Measurements from ENCODE around the gene NRARP. TPM values are rescaled to one million over a fixed set of nuclear protein-coding genes. Genes with fewer than 3 reads are reported as not detected.
A peak's percentile ranks its signal among the peaks of the same experiment; 100 is the strongest.

NRARP gene
- total and polyA plus RNA-seq, 2 of the 8 experiments (the other 6 are each of a cell fraction or from before 2014, with no cell fraction given): 32.5 to 37.2 TPM

DNA sequence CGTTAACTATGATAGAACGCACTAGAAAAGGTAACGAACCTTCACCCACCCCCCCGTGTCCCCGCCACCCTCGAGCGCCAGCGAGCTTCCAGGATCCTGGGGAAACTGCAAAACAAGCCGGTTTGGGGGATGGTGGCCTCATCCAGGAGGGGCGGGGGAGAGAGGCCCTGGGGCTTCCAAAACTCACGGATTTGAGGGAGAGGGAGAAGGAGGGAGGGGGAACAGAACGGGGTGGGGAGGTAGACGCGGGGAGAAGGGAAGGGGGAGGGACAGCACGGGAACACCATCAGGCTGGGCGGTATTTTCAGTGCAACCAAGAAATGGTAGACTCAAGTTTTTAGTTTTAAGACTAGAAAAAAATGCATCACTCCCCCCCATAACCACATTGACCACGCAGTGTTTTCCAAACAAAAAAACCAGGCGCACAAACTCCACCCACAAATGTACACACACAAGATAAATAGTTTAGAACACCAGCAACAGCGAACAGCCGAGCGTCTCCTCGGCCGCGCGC is 1.4 kb downstream of the NRARP start:
- no peak overlapping the region for H3K14ac ChIP-seq (ENCODE audit: insufficient read length)
- H3K36me3 ChIP-seq (ENCODE audit: control insufficient read depth in 2 of 4, insufficient read depth in 4 of 4, low read length in 3 of 4): no peaks in the 10 kb centered on the region
- H2AK5ac ChIP-seq (ENCODE audit: low read depth, low read length): no peak overlapping the region
- peak overlapping the region; percentile 71 for H3K18ac ChIP-seq (ENCODE audit: extremely low read depth, low read length)
- H3K79me1 ChIP-seq (ENCODE audit: low read depth, low read length): peaks cover 3% of the 10 kb centered on the region
- FAIRE-seq (no peak), DNase-seq (ENCODE audit: low read depth in 1 of 2, low spot score in 2 of 2) (peak in 1 of 2 experiments; percentile 58)
- H2BK12ac ChIP-seq (ENCODE audit: low read depth, low read length): no peak overlapping the region
- peaks cover 0 to 28% (median 12%) of the 10 kb centered on the region in 4 experiments; a peak in 5 of 7 replicates for H3K27me3 ChIP-seq (replicated peaks in 1 of 4; ENCODE audit: control insufficient read depth in 3 of 4, extremely low read depth in 1 of 4, insufficient read depth in 3 of 4, low read length in 3 of 4)
- CTCF ChIA-PET (ENCODE audit: partially characterized antibody): interaction anchor here (1.4 to 4.7 kb wide), 4 partner anchors 14 to 108 kb away, joined by 4 to 55 read pairs (median 5); no protein-coding TSS in a partner anchor
- H4K5ac ChIP-seq (ENCODE audit: insufficient read length, low read depth, low read length): no peak overlapping the region
- H3K79me2 ChIP-seq (ENCODE audit: control insufficient read depth in 1 of 2, insufficient read depth in 2 of 2, low read length in 2 of 2): peaks cover 0 to 3% of the 10 kb centered on the region in 2 experiments; a peak in 1 of 4 replicates
- no peak overlapping the region for H3K4ac ChIP-seq (replicated peaks; ENCODE audit: insufficient read length, low read depth, low read length)
- peaks cover 3 to 54% (median 47%) of the 10 kb centered on the region in 4 experiments for H3K4me1 ChIP-seq (replicated peaks in 1 of 4; ENCODE audit: control insufficient read depth in 3 of 4, insufficient read depth in 4 of 4, low read length in 3 of 4)
- no peak overlapping the region for H2AFZ ChIP-seq (ENCODE audit: low read length)
- H2BK5ac ChIP-seq (ENCODE audit: low read depth, low read length): no peak overlapping the region
- H3K9ac ChIP-seq (replicated peaks in 1 of 4; ENCODE audit: extremely low read depth in 1 of 4, low read depth in 3 of 4, low read length in 3 of 4): peak overlapping the region in 3 of 4 experiments; percentile 60 to 68 (median 61); a peak in 4 of 7 replicates
- peaks cover 3 to 11% of the 10 kb centered on the region in 2 experiments for H4K20me1 ChIP-seq (replicated peaks in 1 of 2; ENCODE audit: control insufficient read depth in 1 of 2, insufficient read depth in 2 of 2, low read length in 2 of 2)
- H3K23me2 ChIP-seq (ENCODE audit: low read depth, low read length): peaks cover 13% of the 10 kb centered on the region
- no peaks in the 10 kb centered on the region for H3K9me3 ChIP-seq (ENCODE audit: insufficient read depth in 2 of 2, low read depth in 1 of 2, low read length in 1 of 2)
- POLR2A ChIA-PET (ENCODE audit: partially characterized antibody): interaction anchor here (0.6 to 10.0 kb wide), 11 partner anchors 14 to 162 kb away, joined by 3 to 129 read pairs (median 5); partner anchors contain the start of gene TOR4A
- 0 out of 2 replicates have a peak overlapping the region, but pooled peaks have one; percentile 33 for H3K27ac ChIP-seq (ENCODE audit: low read depth, low read length)
- H4K8ac ChIP-seq (ENCODE audit: extremely low read depth, insufficient read depth, low read length): peak overlapping the region; percentile 31; the same call in 1 of the 2 replicates
- no peak overlapping the region for H4K91ac ChIP-seq (replicated peaks; ENCODE audit: insufficient read length, low read length)
- H2BK120ac ChIP-seq (replicated peaks; ENCODE audit: low read depth, low read length): peak overlapping the region; percentile 45
- no peak overlapping the region for H2BK20ac ChIP-seq (ENCODE audit: low read length)
- H3K56ac ChIP-seq (replicated peaks; ENCODE audit: insufficient read length, low read depth, low read length): no peak overlapping the region
- peak overlapping the region; percentile 87 to 98 for H3K4me2 ChIP-seq (ENCODE audit: insufficient read depth in 1 of 2, low read depth in 2 of 2, low read length in 2 of 2)
- 0% methylated on average over 19 of the region's 25 CpGs; no CpG with 5 or more reads in 1 of the 2 experiments for WGBS, 2 experiments (ENCODE audit: extremely low coverage in 1 of 2, insufficient coverage in 1 of 2, insufficient read length in 1 of 2, insufficient replicate concordance in 2 of 2, low coverage in 1 of 2, low lambda C conversion rate in 2 of 2, missing lambda C conversion rate in 1 of 2)
- H3K23ac ChIP-seq (ENCODE audit: insufficient read length): no peak overlapping the region
- peak overlapping the region; percentile 83 to 97 (median 84) for H3K4me3 ChIP-seq (ENCODE audit: extremely low read depth in 1 of 4, insufficient read depth in 2 of 4, low read depth in 3 of 4, low read length in 4 of 4)
- H2BK15ac ChIP-seq (ENCODE audit: low read length): no peak overlapping the region
- peak; percentile 59; the same call in 1 of the 2 replicates for TF ChIP-seq KDM1A (IDR thresholded peaks at IDR 0.05; ENCODE audit: borderline replicate concordance, low read length)
- no peak for TF ChIP-seq SIRT6 (IDR thresholded peaks at IDR 0.05; ENCODE audit: low read length)
- no peak for TF ChIP-seq SAP30 (IDR thresholded peaks at IDR 0.05; ENCODE audit: insufficient read depth, insufficient replicate concordance, low read length)
- TF ChIP-seq SIN3A (conservative IDR thresholded peaks at IDR 0.05 in 1 of 2, IDR thresholded peaks at IDR 0.05 in 1 of 2; ENCODE audit: low read depth in 1 of 2, low read length in 2 of 2): peak in 1 of 2 experiments; percentile 23; a peak in 1 of 4 replicates
- TF ChIP-seq MAFK (IDR thresholded peaks at IDR 0.05; ENCODE audit: low read depth, low read length): no peak
- TF ChIP-seq HDAC2 (IDR thresholded peaks at IDR 0.05; ENCODE audit: borderline replicate concordance in 1 of 2, low read depth in 2 of 2, low read length in 2 of 2): 0 out of 4 replicates have a peak, but pooled peaks of 1 of the 2 experiments have one; percentile 44
- TF ChIP-seq POLR2A (IDR thresholded peaks at IDR 0.05; ENCODE audit: control extremely low read depth in 1 of 2, low read depth in 2 of 2, low read length in 2 of 2): no peak; a peak in 1 of 3 replicates
